ENCODE data around the gene PHACTR1.

Gene PHACTR1

DNA sequence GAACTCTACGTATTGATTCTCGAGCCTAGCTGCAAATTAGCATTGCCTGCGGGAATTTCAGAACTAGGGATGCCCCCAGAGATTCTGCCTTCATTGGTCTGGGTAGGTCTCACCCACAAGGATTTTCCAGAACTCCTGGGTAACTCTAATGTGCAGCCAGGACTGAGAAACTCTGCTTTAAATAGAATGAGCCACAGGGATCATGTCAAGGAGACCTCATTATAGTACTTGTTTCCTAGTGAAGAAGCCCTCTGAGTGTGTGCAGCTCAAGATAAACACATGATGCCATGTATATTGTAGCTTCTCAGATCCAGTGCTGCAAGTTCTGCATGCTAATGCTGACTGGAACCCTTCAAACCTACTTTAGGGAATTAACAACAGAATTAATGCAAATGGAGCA, 179.2 kb downstream of the PHACTR1 start:
- H3K36me3 ChIP-seq (ENCODE audit: insufficient read depth, low read length): no peaks in the 10 kb centered on the region
- no peak for DNase-seq (ENCODE audit: low read depth, low spot score)
- no peak overlapping the region for H3K9ac ChIP-seq (ENCODE audit: insufficient read length)
- no peak overlapping the region for H3K4me3 ChIP-seq
- H3K9me3 ChIP-seq (ENCODE audit: low read depth, low read length): no peaks in the 10 kb centered on the region
- H3K27ac ChIP-seq: no peak overlapping the region
- TF ChIP-seq POLR2AphosphoS5 (IDR thresholded peaks at IDR 0.05; ENCODE audit: borderline replicate concordance, low read depth, low read length) (no peak), EZH2 (IDR thresholded peaks at IDR 0.05) (no peak), FOXP2 (optimal IDR thresholded peaks at IDR 0.05; ENCODE audit: control extremely low read depth, extremely low read length, insufficient read depth) (no peak)

DNA sequence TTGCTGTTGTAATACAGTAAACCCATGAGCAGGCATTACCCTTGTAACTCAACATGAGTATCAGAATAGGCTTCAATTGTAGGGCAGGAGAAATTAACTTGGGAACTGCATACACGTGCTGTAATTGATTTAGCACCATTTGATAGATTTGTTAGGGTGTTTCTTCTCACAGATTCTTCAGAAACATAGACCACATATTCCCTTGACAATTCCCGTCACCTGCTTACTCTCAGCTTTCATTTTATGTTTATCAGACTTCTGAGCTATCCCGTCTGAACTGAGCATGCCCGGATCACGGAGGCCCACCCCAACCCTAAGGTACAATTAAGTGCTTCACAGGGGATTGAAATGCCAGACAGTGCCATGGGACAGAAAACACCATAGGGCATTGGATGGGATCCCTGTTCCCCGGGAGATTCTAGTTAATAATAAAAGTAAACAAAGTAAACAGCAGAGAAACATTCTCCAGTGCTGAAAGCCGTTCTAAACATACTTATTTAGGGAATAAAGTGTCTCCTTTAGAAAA, 179.7 kb downstream of the PHACTR1 start:
- H3K4me3 ChIP-seq: no peak overlapping the region
- H3K9me3 ChIP-seq (ENCODE audit: low read depth, low read length): no peaks in the 10 kb centered on the region
- H3K36me3 ChIP-seq (ENCODE audit: insufficient read depth, low read length): no peaks in the 10 kb centered on the region
- no peak overlapping the region for H3K9ac ChIP-seq (ENCODE audit: insufficient read length)
- no peak for DNase-seq (ENCODE audit: low read depth, low spot score)
- no peak overlapping the region for H3K27ac ChIP-seq
- TF ChIP-seq FOXP2 (optimal IDR thresholded peaks at IDR 0.05; ENCODE audit: control extremely low read depth, extremely low read length, insufficient read depth) (no peak), EZH2 (IDR thresholded peaks at IDR 0.05) (no peak), POLR2AphosphoS5 (IDR thresholded peaks at IDR 0.05; ENCODE audit: borderline replicate concordance, low read depth, low read length) (no peak)

DNA sequence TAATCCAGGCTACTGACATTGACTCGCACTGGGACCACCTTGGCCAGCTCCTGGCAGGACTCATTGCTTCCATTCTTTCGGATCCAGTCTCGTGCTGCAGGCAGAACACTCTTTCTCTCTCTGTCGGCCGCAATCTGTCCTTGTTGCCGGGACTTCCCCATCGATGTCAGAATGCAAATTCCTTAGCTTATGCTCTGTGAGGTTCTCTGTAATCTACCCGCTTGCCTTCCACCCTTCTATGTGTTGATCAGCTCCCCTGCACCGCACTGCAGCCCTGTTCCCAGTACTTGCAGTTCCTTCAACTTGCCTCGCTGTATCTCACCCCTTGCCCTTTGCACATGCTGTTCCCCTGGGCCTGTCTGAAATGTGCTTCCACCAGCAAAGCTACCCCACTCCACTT, 182.0 kb downstream of the PHACTR1 start:
- Histone ChIP-seq H3K36me3 (ENCODE audit: insufficient read depth, low read length) (no peaks in the 10 kb centered on the region), H3K4me3 (no peak overlapping the region), H3K9ac (ENCODE audit: insufficient read length) (no peak overlapping the region), H3K27ac (no peak overlapping the region), H3K9me3 (ENCODE audit: low read depth, low read length) (no peaks in the 10 kb centered on the region)
- DNase-seq (ENCODE audit: low read depth, low spot score): no peak
- TF ChIP-seq POLR2AphosphoS5 (IDR thresholded peaks at IDR 0.05; ENCODE audit: borderline replicate concordance, low read depth, low read length) (no peak), FOXP2 (optimal IDR thresholded peaks at IDR 0.05; ENCODE audit: control extremely low read depth, extremely low read length, insufficient read depth) (no peak), EZH2 (IDR thresholded peaks at IDR 0.05) (no peak)

DNA sequence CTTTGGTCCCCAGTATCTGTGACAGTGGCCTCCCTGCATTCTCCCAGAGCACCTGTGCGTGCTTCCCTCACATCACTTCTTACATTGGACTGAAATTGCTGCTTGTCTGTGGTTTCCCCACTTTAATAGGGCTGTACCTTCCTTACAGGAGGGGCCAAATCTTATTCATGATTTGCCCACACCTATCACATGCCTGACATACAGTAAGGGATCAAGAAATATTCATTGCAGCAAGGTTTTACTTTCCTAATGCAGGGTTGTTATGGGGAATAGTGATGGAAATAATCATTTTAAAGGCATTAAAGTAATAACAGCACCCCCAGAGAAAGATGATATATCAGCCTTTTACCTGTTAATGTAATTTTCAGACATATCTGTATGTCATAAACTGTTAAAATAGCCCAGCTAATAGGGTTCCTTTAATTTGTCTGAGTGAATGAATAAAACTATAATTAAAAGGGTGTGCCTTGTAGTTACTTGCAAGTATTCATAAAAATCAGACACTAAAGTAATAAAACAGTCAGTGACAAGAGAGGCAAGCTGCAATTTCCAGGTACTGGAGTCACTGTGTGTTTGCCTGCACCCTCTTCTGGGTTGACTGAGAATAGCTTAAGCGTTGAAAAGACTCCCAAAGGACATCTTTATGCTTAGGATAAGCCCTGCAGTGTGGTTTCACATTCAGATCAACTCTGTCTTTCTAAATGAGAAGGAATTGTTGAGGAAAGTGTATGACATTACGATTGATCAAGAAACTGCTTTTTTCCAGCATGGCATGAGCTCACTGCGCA, 182.7 kb downstream of the PHACTR1 start:
- H3K36me3 ChIP-seq (ENCODE audit: insufficient read depth, low read length): no peaks in the 10 kb centered on the region
- no peak overlapping the region for H3K9ac ChIP-seq (ENCODE audit: insufficient read length)
- no peak overlapping the region for H3K4me3 ChIP-seq
- H3K27ac ChIP-seq: no peak overlapping the region
- no peak for TF ChIP-seq EZH2 (IDR thresholded peaks at IDR 0.05)
- no peak for TF ChIP-seq FOXP2 (optimal IDR thresholded peaks at IDR 0.05; ENCODE audit: control extremely low read depth, extremely low read length, insufficient read depth)
- no peak for TF ChIP-seq POLR2AphosphoS5 (IDR thresholded peaks at IDR 0.05; ENCODE audit: borderline replicate concordance, low read depth, low read length)
- no peaks in the 10 kb centered on the region for H3K9me3 ChIP-seq (ENCODE audit: low read depth, low read length)
- DNase-seq (ENCODE audit: low read depth, low spot score): no peak

DNA sequence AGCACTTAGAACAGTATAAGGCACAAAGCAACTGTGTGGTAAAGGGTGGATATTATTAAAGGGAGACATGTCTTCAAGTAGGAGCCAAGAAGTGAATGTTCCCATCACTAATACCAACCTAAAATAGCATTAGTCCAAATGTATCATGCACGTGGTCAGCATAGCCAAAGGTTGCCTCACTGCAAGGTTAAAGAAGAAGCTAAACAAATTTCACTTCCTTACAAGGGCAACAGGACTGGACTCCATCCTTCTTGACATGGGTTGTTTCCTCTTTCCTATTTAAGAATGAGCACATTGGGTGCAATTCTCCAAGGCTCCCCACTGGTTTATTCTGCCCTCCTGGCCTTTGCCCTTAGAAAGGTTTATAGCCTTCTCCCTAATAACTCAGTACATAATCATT, 186.7 kb downstream of the PHACTR1 start:
- Histone ChIP-seq H3K36me3 (ENCODE audit: insufficient read depth, low read length) (no peaks in the 10 kb centered on the region), H3K27ac (no peak overlapping the region), H3K4me3 (no peak overlapping the region), H3K9me3 (ENCODE audit: low read depth, low read length) (no peaks in the 10 kb centered on the region), H3K9ac (ENCODE audit: insufficient read length) (no peak overlapping the region)
- TF ChIP-seq EZH2 (IDR thresholded peaks at IDR 0.05) (no peak), POLR2AphosphoS5 (IDR thresholded peaks at IDR 0.05; ENCODE audit: borderline replicate concordance, low read depth, low read length) (no peak), FOXP2 (optimal IDR thresholded peaks at IDR 0.05; ENCODE audit: control extremely low read depth, extremely low read length, insufficient read depth) (no peak)
- no peak for DNase-seq (ENCODE audit: low read depth, low spot score)

DNA sequence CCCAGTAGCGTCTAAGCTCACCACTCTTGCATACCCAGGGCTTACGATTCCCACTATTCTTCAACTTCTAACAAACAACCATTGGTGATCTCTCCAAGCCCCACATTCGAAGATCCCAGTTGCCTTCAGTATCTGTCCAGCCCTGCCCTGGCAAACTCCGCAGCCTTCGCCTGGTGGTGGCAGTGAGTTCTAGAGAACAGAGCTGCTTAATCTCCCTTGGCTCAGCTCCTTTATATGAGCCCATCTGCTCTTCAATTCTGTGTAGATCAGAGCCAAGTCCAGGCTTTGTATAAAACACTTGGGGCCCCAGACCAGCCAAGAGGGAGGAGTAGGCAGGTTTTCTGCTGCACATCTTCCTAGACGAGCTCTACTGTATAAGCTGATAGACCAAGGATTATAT, 193.3 kb downstream of the PHACTR1 start:
- TF ChIP-seq EZH2 (IDR thresholded peaks at IDR 0.05): no peak
- TF ChIP-seq FOXP2 (optimal IDR thresholded peaks at IDR 0.05; ENCODE audit: control extremely low read depth, extremely low read length, insufficient read depth): no peak
- TF ChIP-seq POLR2AphosphoS5 (IDR thresholded peaks at IDR 0.05; ENCODE audit: borderline replicate concordance, low read depth, low read length): no peak

DNA sequence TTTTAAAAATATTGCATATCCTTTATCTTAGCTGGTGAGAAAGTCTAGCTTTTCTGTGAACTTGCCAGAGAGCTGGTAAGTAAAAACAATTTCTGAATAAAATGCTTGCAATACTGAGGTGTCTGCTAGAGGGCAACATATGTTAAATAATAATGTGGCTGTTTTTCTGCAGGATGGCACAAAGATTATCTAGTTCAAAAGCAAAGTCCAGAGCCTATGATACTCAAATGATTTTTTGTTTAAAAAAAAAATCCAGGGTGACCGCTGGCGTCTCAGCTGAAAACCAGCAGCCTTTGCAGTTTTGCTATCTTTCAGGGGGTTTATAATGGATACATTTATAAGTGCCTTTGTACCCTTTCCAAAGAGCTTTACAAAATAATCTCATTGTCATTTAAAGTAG, 194.9 kb downstream of the PHACTR1 start:
- Histone ChIP-seq H3K9me3 (ENCODE audit: low read depth, low read length) (no peaks in the 10 kb centered on the region), H3K4me3 (no peak overlapping the region), H3K27ac (no peak overlapping the region), H3K36me3 (ENCODE audit: insufficient read depth, low read length) (no peaks in the 10 kb centered on the region), H3K9ac (ENCODE audit: insufficient read length) (no peak overlapping the region)
- TF ChIP-seq EZH2 (IDR thresholded peaks at IDR 0.05): no peak
- TF ChIP-seq POLR2AphosphoS5 (IDR thresholded peaks at IDR 0.05; ENCODE audit: borderline replicate concordance, low read depth, low read length): no peak
- peak; percentile 47 for DNase-seq (ENCODE audit: low read depth, low spot score)

More for the DNA sequence above, 193.3 kb downstream of the PHACTR1 start:
- DNase-seq (ENCODE audit: low read depth, low spot score): no peak
- Histone ChIP-seq H3K4me3 (no peak overlapping the region), H3K9ac (ENCODE audit: insufficient read length) (no peak overlapping the region), H3K9me3 (ENCODE audit: low read depth, low read length) (no peaks in the 10 kb centered on the region), H3K36me3 (ENCODE audit: insufficient read depth, low read length) (no peaks in the 10 kb centered on the region), H3K27ac (no peak overlapping the region)

DNA sequence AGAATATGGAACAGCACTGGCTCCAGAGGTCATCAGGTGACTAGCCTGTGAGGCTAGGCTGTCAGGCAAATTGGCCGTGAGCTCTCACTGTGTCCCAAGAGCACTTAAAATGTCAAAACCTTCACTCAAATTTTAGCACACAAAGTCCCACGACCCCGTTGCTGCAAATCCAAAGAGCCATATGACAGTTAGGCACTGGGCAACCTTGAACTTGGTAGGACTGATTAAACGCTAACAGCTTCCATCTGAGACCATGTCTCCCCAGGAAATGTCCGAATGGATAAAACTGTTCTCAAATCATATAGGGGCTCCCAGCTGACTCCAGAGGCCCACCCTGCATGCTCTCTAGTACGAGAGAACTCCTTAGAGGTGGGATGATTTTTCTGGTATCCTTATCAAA, 196.6 kb downstream of the PHACTR1 start:
- DNase-seq (ENCODE audit: low read depth, low spot score): no peak
- Histone ChIP-seq H3K9me3 (ENCODE audit: low read depth, low read length) (no peaks in the 10 kb centered on the region), H3K36me3 (ENCODE audit: insufficient read depth, low read length) (no peaks in the 10 kb centered on the region), H3K4me3 (no peak overlapping the region), H3K27ac (no peak overlapping the region), H3K9ac (ENCODE audit: insufficient read length) (no peak overlapping the region)
- TF ChIP-seq EZH2 (IDR thresholded peaks at IDR 0.05) (no peak), POLR2AphosphoS5 (IDR thresholded peaks at IDR 0.05; ENCODE audit: borderline replicate concordance, low read depth, low read length) (no peak), FOXP2 (optimal IDR thresholded peaks at IDR 0.05; ENCODE audit: control extremely low read depth, extremely low read length, insufficient read depth) (no peak)

All from SK-N-MC (cell line).